ENCODE results near the gene MBOAT2. TPM values are rescaled to one million over a fixed set of nuclear protein-coding genes. Genes with fewer than 3 reads are reported as not detected.

The MBOAT2 gene
- total RNA-seq, 1 donor from 2014 or later, result 84.0 TPM

- no peak overlapping the region for H3K4me3 Mint-ChIP-seq
- no peaks in the 10 kb centered on the region for H3K79me2 ChIP-seq (ENCODE audit: low read depth)
- peaks cover 7% of the 10 kb centered on the region for H3K36me3 Mint-ChIP-seq
- H3K9me3 ChIP-seq (ENCODE audit: low read depth), result no peaks in the 10 kb centered on the region
- H3K9ac ChIP-seq, result no peak overlapping the region
- H3K4me3 ChIP-seq, result no peak overlapping the region
- H3K4me1 ChIP-seq, result no peaks in the 10 kb centered on the region
- H3K27ac ChIP-seq, result no peak overlapping the region
- no peaks in the 10 kb centered on the region for H3K36me3 ChIP-seq
- H2AFZ ChIP-seq (replicated peaks), result no peak overlapping the region
- H3K4me2 ChIP-seq, result no peak overlapping the region
- no peaks in the 10 kb centered on the region for H3K9me3 Mint-ChIP-seq
- no peaks in the 10 kb centered on the region for H3F3A ChIP-seq (ENCODE audit: low read depth)
- no peak for DNase-seq (ENCODE audit: low spot score)
- peaks cover 2% of the 10 kb centered on the region for H3K4me1 Mint-ChIP-seq
- no peaks in the 10 kb centered on the region for H4K20me1 ChIP-seq (ENCODE audit: low read depth)
- no peaks in the 10 kb centered on the region for H3K27me3 ChIP-seq
- H3K27ac Mint-ChIP-seq, result no peak overlapping the region
- no peaks in the 10 kb centered on the region for H3K27me3 Mint-ChIP-seq (ENCODE audit: insufficient read depth, low read depth)
- no peak for TF ChIP-seq EZH2phosphoT487 (IDR thresholded peaks at IDR 0.05)
- no peak for TF ChIP-seq EZH2 (IDR thresholded peaks at IDR 0.05)
- TF ChIP-seq CTCF (IDR thresholded peaks at IDR 0.05), result no peak
These were observed 186.3 kb downstream of the MBOAT2 start for GRCh38 chr2:8817221-8817620.

- TF ChIP-seq EZH2 (IDR thresholded peaks at IDR 0.05) (no peak), EZH2phosphoT487 (IDR thresholded peaks at IDR 0.05) (no peak), CTCF (IDR thresholded peaks at IDR 0.05) (no peak)
- H4K20me1 ChIP-seq (ENCODE audit: low read depth), result no peaks in the 10 kb centered on the region
- H3K4me1 ChIP-seq, result no peaks in the 10 kb centered on the region
- no peaks in the 10 kb centered on the region for H3K79me2 ChIP-seq (ENCODE audit: low read depth)
- Mint-ChIP-seq H3K27ac (no peak overlapping the region), H3K9me3 (no peaks in the 10 kb centered on the region), H3K27me3 (ENCODE audit: insufficient read depth, low read depth) (no peaks in the 10 kb centered on the region), H3K36me3 (peaks cover 24% of the 10 kb centered on the region), H3K4me3 (no peak overlapping the region), H3K4me1 (peaks cover 2% of the 10 kb centered on the region)
- no peak overlapping the region for H2AFZ ChIP-seq (replicated peaks)
- H3F3A ChIP-seq (ENCODE audit: low read depth), result no peaks in the 10 kb centered on the region
- H3K27me3 ChIP-seq, result no peaks in the 10 kb centered on the region
- H3K9me3 ChIP-seq (ENCODE audit: low read depth), result no peaks in the 10 kb centered on the region
- H3K27ac ChIP-seq, result no peak overlapping the region
- H3K4me3 ChIP-seq, result no peak overlapping the region
- no peak overlapping the region for H3K9ac ChIP-seq
- DNase-seq (ENCODE audit: low spot score), result no peak
- H3K36me3 ChIP-seq, result no peaks in the 10 kb centered on the region
- no peak overlapping the region for H3K4me2 ChIP-seq
These were observed 196.4 kb downstream of the MBOAT2 start for GRCh38 chr2:8806885-8807704.

GRCh38 chr2:8805278-8806210 is 197.9 kb downstream of the MBOAT2 start:
- TF ChIP-seq EZH2 (IDR thresholded peaks at IDR 0.05) (no peak), EZH2phosphoT487 (IDR thresholded peaks at IDR 0.05) (no peak), CTCF (IDR thresholded peaks at IDR 0.05) (no peak)
- Histone ChIP-seq H3K36me3 (no peaks in the 10 kb centered on the region), H3F3A (ENCODE audit: low read depth) (no peaks in the 10 kb centered on the region), H3K27me3 (no peaks in the 10 kb centered on the region), H3K4me1 (no peaks in the 10 kb centered on the region), H3K27ac (no peak overlapping the region), H3K4me2 (no peak overlapping the region), H4K20me1 (ENCODE audit: low read depth) (no peaks in the 10 kb centered on the region), H3K79me2 (ENCODE audit: low read depth) (no peaks in the 10 kb centered on the region), H3K9ac (no peak overlapping the region), H3K9me3 (ENCODE audit: low read depth) (no peaks in the 10 kb centered on the region), H2AFZ (replicated peaks) (no peak overlapping the region), H3K4me3 (no peak overlapping the region)
- Mint-ChIP-seq H3K36me3 (peaks cover 21% of the 10 kb centered on the region), H3K4me1 (peaks cover 2% of the 10 kb centered on the region), H3K27me3 (ENCODE audit: insufficient read depth, low read depth) (no peaks in the 10 kb centered on the region), H3K27ac (no peak overlapping the region), H3K9me3 (no peaks in the 10 kb centered on the region), H3K4me3 (no peak overlapping the region)
- no peak for DNase-seq (ENCODE audit: low spot score)

All from neural progenitor cell (in vitro differentiated cells).